C1 segment of cervical spinal cord (tissue), 14 donors: ENCODE data around the gene SNX8.

Source experiments
- DNase-seq, 14 donors: peaks; one replicate each; lab custom pipeline; 2025; lab: John Stamatoyannopoulos, UW

SNX8 gene

GRCh38 chr7:2290877-2291276 lies 23.4 kb downstream of the SNX8 start:
- DNase-seq, result no peak

DNA sequence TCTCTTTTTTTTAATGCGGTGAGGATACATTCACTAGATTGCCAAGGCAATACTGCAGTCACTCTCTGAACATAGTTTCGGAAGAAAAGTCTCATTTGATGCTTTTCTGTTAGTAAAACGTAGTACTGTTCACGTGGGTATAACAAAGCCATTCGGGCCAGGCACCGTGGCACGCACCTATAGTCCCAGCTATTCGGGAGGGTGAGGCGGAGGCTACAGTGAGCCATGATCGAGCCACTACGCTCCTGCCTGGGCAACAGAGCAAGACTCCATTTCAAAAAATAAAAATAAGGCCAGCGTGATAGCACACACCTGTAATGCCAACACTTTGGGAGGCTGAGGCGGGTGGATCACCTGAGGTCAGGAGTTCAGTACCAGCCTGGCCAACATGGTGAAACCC lies 24.6 kb downstream of the SNX8 start:
- DNase-seq, result no peak

- peak in 1 of 14 donors; percentile 36 for DNase-seq
These were observed 25.1 kb downstream of the SNX8 start for GRCh38 chr7:2289111-2289586.

GRCh38 chr7:2288503-2288902 lies 25.7 kb downstream of the SNX8 start:
- DNase-seq, result no peak

- no peak for DNase-seq
These were observed 26.5 kb downstream of the SNX8 start for GRCh38 chr7:2287745-2288144.

GRCh38 chr7:2283074-2283473 lies 31.2 kb downstream of the SNX8 start:
- no peak for DNase-seq

DNA sequence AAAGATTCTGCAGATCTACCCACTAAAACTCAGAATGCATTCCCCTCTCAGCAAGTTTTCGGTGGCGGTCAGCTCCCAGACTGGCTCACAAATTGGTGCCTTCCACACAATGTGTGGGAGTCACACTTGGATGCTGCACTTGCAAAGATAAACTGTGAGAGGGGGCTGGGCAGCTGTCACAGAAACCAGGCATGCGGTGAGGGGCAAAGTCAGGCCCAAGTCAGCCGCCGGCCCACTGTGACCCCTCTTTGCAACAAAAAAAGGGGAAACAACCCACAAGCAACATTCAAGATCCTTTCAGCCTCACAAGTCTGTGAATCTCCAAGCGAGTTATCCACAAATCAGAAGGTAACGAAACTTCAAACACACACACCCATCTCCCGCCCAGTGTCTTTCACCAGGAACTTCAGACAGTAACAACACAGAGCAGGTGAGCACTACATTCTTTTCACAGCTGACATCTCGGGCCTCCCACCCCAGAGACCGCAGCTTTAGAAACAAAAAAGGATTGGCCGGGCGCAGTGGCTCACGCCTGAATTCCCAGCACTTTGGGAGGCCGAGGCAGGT lies 32.0 kb downstream of the SNX8 start:
- peak in 1 of 14 donors; percentile 46 for DNase-seq

- peak in 3 of 14 donors; percentile 7 to 79 (median 15) for DNase-seq
These were observed 32.7 kb downstream of the SNX8 start for GRCh38 chr7:2281541-2281940.

- no peak for DNase-seq
These were observed 33.8 kb downstream of the SNX8 start for GRCh38 chr7:2280424-2280823.

- peak in 1 of 14 donors; percentile 15 for DNase-seq
These were observed 34.3 kb downstream of the SNX8 start for GRCh38 chr7:2279896-2280295.

- no peak for DNase-seq
These were observed 36.2 kb downstream of the SNX8 start for GRCh38 chr7:2278026-2278425.

GRCh38 chr7:2276107-2276506 lies 38.1 kb downstream of the SNX8 start:
- DNase-seq, result peak in 1 of 14 donors; percentile 49

DNA sequence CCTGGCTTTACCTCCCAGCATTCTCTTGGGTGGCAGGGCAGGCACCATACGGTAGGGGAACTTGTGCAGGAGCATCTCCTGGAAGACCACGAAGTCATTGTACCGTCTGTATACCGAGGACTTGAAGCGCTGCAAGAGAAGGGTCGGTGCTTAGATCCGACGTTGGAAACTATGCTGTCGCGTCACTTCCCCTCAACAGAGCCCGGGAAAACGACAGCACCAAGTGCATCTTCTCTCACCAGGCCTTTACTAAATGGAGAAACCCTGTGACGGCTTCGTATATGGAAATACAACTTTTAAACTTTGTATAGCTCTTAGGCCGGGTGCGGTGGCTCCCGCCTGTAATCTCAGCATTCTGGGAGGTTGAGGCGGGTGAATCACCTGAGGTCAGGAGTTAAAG lies 39.1 kb downstream of the SNX8 start:
- no peak for DNase-seq

DNA sequence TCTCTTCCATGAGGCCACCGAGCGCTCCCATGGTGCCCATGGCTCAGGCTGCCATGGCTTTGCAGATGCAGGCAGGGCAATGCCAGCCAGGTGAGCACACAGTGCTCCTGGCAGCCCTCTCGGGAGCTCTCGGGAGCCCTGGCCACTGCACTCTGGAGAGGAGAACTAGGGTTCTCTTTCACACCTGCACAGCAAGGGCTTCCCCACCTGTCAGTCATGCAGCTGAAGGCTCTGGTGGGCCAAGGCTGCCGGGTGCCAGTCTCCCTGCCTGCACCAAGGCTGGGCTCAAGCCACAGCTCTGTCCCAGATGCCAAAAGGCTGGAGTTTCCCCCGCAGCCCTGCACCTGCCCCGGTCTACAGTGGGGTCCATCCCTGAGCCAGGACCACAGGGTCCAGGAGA lies 39.6 kb downstream of the SNX8 start:
- DNase-seq, result no peak

GRCh38 chr7:2273866-2274265 lies 40.4 kb downstream of the SNX8 start:
- DNase-seq, result peak in 1 of 14 donors; percentile 68

GRCh38 chr7:2272031-2272430 lies 42.2 kb downstream of the SNX8 start:
- no peak for DNase-seq

GRCh38 chr7:2271273-2272026 lies 42.8 kb downstream of the SNX8 start:
- DNase-seq, result no peak

- no peak for DNase-seq
These were observed 43.7 kb downstream of the SNX8 start for GRCh38 chr7:2270495-2270894.

- peak in 1 of 14 donors; percentile 72 for DNase-seq
These were observed 44.2 kb downstream of the SNX8 start for GRCh38 chr7:2269991-2270460.

GRCh38 chr7:2269089-2269990 lies 44.9 kb downstream of the SNX8 start:
- DNase-seq, result peak in 1 of 14 donors; percentile 72

DNA sequence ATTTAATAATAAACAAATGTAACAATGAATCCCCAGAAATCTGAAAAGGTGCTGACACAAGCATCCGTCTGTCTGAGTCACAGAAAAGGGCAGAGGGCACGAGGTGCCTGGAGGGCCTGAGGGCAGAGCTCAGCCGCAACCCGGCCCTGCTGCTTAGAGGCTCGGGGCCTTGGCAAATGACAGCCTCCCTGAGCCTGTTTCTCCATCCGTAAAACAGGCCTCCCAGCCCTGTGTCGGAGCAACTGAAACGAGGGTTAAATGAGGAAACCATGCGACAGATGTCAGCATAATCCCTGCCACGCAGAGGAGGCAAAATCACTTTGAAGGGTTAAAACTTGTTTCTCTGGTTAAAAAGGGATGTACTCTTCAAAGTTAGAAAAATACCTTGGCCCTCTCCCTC lies 47.3 kb downstream of the SNX8 start:
- no peak for DNase-seq

DNA sequence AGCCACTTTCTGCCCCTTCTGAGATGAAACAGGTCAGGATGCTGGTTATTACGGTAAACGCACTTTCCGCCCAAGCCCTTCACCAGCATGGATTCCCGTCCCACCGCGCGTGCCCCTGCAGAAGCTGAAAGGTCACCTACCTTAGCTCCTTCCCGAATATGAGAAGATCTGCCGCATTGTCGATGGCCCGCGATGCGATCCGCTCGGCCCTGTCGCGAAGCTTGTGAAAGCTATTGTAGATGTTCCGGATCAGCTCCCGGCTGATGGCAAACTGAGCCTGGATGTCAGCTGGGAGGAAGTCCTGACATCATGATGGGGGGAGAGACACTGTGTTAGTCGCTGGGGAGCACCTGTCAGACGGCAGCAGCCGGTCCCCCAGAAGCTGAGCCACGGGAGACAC lies 50.1 kb downstream of the SNX8 start:
- DNase-seq, result no peak
